ENCODE data around the gene LPCAT3.

- TF ChIP-seq GATA2 (IDR thresholded peaks at IDR 0.05; ENCODE audit: low read depth, low read length) (no peak), GATA3 (IDR thresholded peaks at IDR 0.05; ENCODE audit: low read depth, low read length) (no peak)
Observed at GRCh38 chr12:7005311-7005710, 13.0 kb downstream of the LPCAT3 start.
